ENCODE results near the gene EXOC4.

EXOC4 gene

GRCh38 chr7:133822001-133822641 lies 569.2 kb downstream of the EXOC4 start:
- Histone ChIP-seq H3K36me3 (ENCODE audit: control insufficient read depth, insufficient read depth, low read length) (no peaks in the 10 kb centered on the region; the same call in 1 of the 2 replicates), H3K4me3 (replicated peaks; ENCODE audit: low read depth, low read length) (no peak overlapping the region), H3K27me3 (replicated peaks; ENCODE audit: control insufficient read depth, insufficient read depth, low read length) (no peaks in the 10 kb centered on the region)
- no peak for DNase-seq (ENCODE audit: extremely low read depth, insufficient read length)
- no peak for TF ChIP-seq CTCF (IDR thresholded peaks at IDR 0.05; ENCODE audit: insufficient read depth, low read length, poor library complexity, severe bottlenecking)

- Histone ChIP-seq H3K27me3 (replicated peaks; ENCODE audit: control insufficient read depth, insufficient read depth, low read length) (no peaks in the 10 kb centered on the region), H3K4me3 (replicated peaks; ENCODE audit: low read depth, low read length) (no peak overlapping the region), H3K36me3 (ENCODE audit: control insufficient read depth, insufficient read depth, low read length) (no peaks in the 10 kb centered on the region; the same call in 1 of the 2 replicates)
- DNase-seq (ENCODE audit: extremely low read depth, insufficient read length), result no peak
- TF ChIP-seq CTCF (IDR thresholded peaks at IDR 0.05; ENCODE audit: insufficient read depth, low read length, poor library complexity, severe bottlenecking), result no peak
These were observed 570.1 kb downstream of the EXOC4 start for GRCh38 chr7:133822868-133823552.

GRCh38 chr7:133824132-133824531 lies 571.3 kb downstream of the EXOC4 start:
- H3K36me3 ChIP-seq (ENCODE audit: control insufficient read depth, insufficient read depth, low read length), result no peaks in the 10 kb centered on the region; the same call in 1 of the 2 replicates
- no peak for DNase-seq (ENCODE audit: extremely low read depth, insufficient read length)
- no peak for TF ChIP-seq CTCF (IDR thresholded peaks at IDR 0.05; ENCODE audit: insufficient read depth, low read length, poor library complexity, severe bottlenecking)
- H3K4me3 ChIP-seq (replicated peaks; ENCODE audit: low read depth, low read length), result no peak overlapping the region
- H3K27me3 ChIP-seq (replicated peaks; ENCODE audit: control insufficient read depth, insufficient read depth, low read length), result no peaks in the 10 kb centered on the region

GRCh38 chr7:133827707-133828623 lies 575.1 kb downstream of the EXOC4 start:
- DNase-seq (ENCODE audit: extremely low read depth, insufficient read length), result no peak
- no peak for TF ChIP-seq CTCF (IDR thresholded peaks at IDR 0.05; ENCODE audit: insufficient read depth, low read length, poor library complexity, severe bottlenecking)
- Histone ChIP-seq H3K36me3 (ENCODE audit: control insufficient read depth, insufficient read depth, low read length) (no peaks in the 10 kb centered on the region), H3K4me3 (replicated peaks; ENCODE audit: low read depth, low read length) (no peak overlapping the region), H3K27me3 (replicated peaks; ENCODE audit: control insufficient read depth, insufficient read depth, low read length) (no peaks in the 10 kb centered on the region)

- TF ChIP-seq CTCF (IDR thresholded peaks at IDR 0.05; ENCODE audit: insufficient read depth, low read length, poor library complexity, severe bottlenecking), result no peak
- H3K27me3 ChIP-seq (replicated peaks; ENCODE audit: control insufficient read depth, insufficient read depth, low read length), result no peaks in the 10 kb centered on the region
- DNase-seq (ENCODE audit: extremely low read depth, insufficient read length), result no peak
- H3K36me3 ChIP-seq (ENCODE audit: control insufficient read depth, insufficient read depth, low read length), result no peaks in the 10 kb centered on the region
- H3K4me3 ChIP-seq (replicated peaks; ENCODE audit: low read depth, low read length), result no peak overlapping the region
These were observed 576.0 kb downstream of the EXOC4 start for GRCh38 chr7:133828906-133829305.

Measured in GM06990 (cell line).